IMR-90 (cell line): ENCODE results near the gene CFAP20.

Experiments
- BHLHE40 ChIP-seq: fragments of 150-350 bp; IDR thresholded peaks from 2 replicates; pipeline ENCODE4 v1.6.1; 2016; ENCODE audit warnings: mild to moderate bottlenecking, low read depth, low read length
- CTCF ChIP-seq: conservative IDR thresholded peaks from 2 replicates; pipeline ENCODE4 v1.5.1; 2012; ENCODE audit warnings: mild to moderate bottlenecking, low read depth, low read length, improper control_type of control experiment
- ELK1 ChIP-seq: fragments of 150-350 bp; IDR thresholded peaks from 2 replicates; pipeline ENCODE4 v1.6.1; 2016; ENCODE audit warnings: low read depth, mild to moderate bottlenecking, low read length, moderate library complexity, borderline replicate concordance
- FOS ChIP-seq: fragments of 150-350 bp; IDR thresholded peaks from 2 replicates; pipeline ENCODE4 v1.6.1; 2016; ENCODE audit warnings: low read depth, low read length
- MAZ ChIP-seq: IDR thresholded peaks from 2 replicates; pipeline ENCODE4 v1.6.1; 2012; ENCODE audit warnings: low read depth, mild to moderate bottlenecking, low read length, improper control_type of control experiment, moderate library complexity, borderline replicate concordance
- NFE2L2 ChIP-seq: fragments of 150-350 bp; IDR thresholded peaks from 2 replicates; pipeline ENCODE4 v1.6.1; 2016; ENCODE audit warnings: low read depth, mild to moderate bottlenecking, low read length
- POLR2A ChIP-seq: IDR thresholded peaks from 2 replicates; pipeline ENCODE4 v1.6.1; 2012; ENCODE audit warnings: mild to moderate bottlenecking, low read depth, low read length
- RAD21 ChIP-seq: IDR thresholded peaks from 2 replicates; pipeline ENCODE4 v1.6.1; 2012; ENCODE audit warnings: low read length, improper control_type of control experiment
- RCOR1 ChIP-seq: IDR thresholded peaks from 2 replicates; pipeline ENCODE4 v1.6.1; 2012; ENCODE audit warnings: mild to moderate bottlenecking, low read length, improper control_type of control experiment; ENCODE audit not compliant: insufficient replicate concordance
- RFX5 ChIP-seq: IDR thresholded peaks from 2 replicates; pipeline ENCODE4 v1.8.0; 2012; ENCODE audit warnings: low read depth, mild to moderate bottlenecking, low read length, moderate library complexity
- SMC3 ChIP-seq: fragments of 150-350 bp; IDR thresholded peaks from 2 replicates; pipeline ENCODE4 v1.6.1; 2016; ENCODE audit warnings: low read depth, mild to moderate bottlenecking, antibody characterized with exemption, low read length, moderate library complexity
- USF2 ChIP-seq: fragments of 150-350 bp; IDR thresholded peaks from 2 replicates; pipeline ENCODE4 v1.6.1; 2017; ENCODE audit warnings: mild to moderate bottlenecking, antibody characterized with exemption, low read length, low read depth

DNA sequence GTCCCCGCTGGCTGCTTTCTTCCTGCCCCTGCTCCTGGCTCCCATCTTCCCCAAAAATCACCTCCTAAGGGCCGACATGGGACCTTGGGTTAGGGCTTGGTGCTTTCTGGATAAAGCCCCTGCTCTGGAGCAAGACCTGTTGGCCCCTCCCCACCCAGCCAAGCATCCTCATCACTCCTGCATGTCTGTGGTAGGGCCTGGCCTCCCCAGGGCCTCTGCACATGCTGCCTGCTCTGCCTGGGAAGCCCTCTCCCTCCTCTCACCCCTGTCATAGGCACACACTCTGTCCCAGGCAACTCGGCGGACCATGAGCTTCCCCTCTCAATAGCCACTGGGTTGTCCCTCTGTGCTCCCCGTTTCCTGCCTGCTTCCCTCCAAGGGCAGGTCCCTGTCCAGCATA lies 35.2 kb downstream of the CFAP20 start:
- no peak for TF ChIP-seq CTCF
- no peak for TF ChIP-seq USF2
- no peak for TF ChIP-seq RAD21
- TF ChIP-seq POLR2A: no peak
- TF ChIP-seq RFX5: no peak
- no peak for TF ChIP-seq RCOR1
- no peak for TF ChIP-seq ELK1
- TF ChIP-seq NFE2L2: no peak
- TF ChIP-seq SMC3: no peak
- no peak for TF ChIP-seq BHLHE40
- no peak for TF ChIP-seq FOS
- TF ChIP-seq MAZ: no peak
